Right lobe of liver (tissue), 4 donors: ENCODE data around the gene STRIT1.

Experiments used
- CTCF ChIP-seq, 4 donors: fragments of 200-600 bp in 3 of 4; fragments of 450-650 bp in 1 of 4; IDR thresholded peaks; one replicate each; pipeline versions ENCODE4 v1.5.1 to v1.8.0; 2016 to 2022; ENCODE audit warnings: antibody characterized with exemption in 4 of 4, mild to moderate bottlenecking in 2 of 4
- POLR2A ChIP-seq: fragments of 450-650 bp; IDR thresholded peaks from one replicate; pipeline ENCODE4 v1.6.1; 2017; ENCODE audit warnings: antibody characterized with exemption, mild to moderate bottlenecking
- donor health status: DM: no; HTN: no; CAD: no.
- donor health status: DM: no; HTN: no; CAD: no.
- donor health status: DM: no; HTN: yes; CAD: no.

- TF ChIP-seq CTCF (IDR thresholded peaks at IDR 0.05) = no peak
- TF ChIP-seq POLR2A = no peak
Measured at GRCh38 chr3:155297100-155297499, 3.6 kb upstream of the STRIT1 start.
